ENCODE measurements around the gene DRAM1. TPM values are rescaled to one million over a fixed set of nuclear protein-coding genes. Genes with fewer than 3 reads are reported as not detected.
A peak's percentile ranks its signal among the peaks of the same experiment; 100 is the strongest.

The DRAM1 gene
- total and polyA plus RNA-seq, 4 experiments from 2014 or later: 0.83 to 2.8 (median 2.5) TPM

- H3K27me3 Mint-ChIP-seq: no peaks in the 10 kb centered on the region
- POLR2A ChIA-PET (ENCODE audit: partially characterized antibody): interaction anchor here (1.0 kb wide), 1 partner anchor 51 kb away, joined by 3 read pairs; no protein-coding TSS in a partner anchor
- intact Hi-C loops (cut with micrococcal nuclease): loop anchor here (5.0 kb wide), 1 partner anchor 178 kb away; the partner anchor contains the start of gene CHPT1
Measured at GRCh38 chr12:101875162-101875561, 2.2 kb upstream of the DRAM1 start.

GRCh38 chr12:101876322-101876860, 989 bp upstream of the DRAM1 start:
- intact Hi-C loops (cut with micrococcal nuclease): loop anchor here (2.0 to 5.0 kb wide), 2 partner anchors 46 to 179 kb away; partner anchors contain the start of genes CHPT1 and GNPTAB
- ChIA-PET POLR2A (ENCODE audit: partially characterized antibody) (no interaction called here), CTCF (ENCODE audit: partially characterized antibody) (interaction anchor here (1.4 to 2.0 kb wide), 2 partner anchors 36 to 46 kb away, joined by 5 to 8 read pairs; partner anchors contain the start of gene GNPTAB)
- Histone ChIP-seq H3K27ac (ENCODE audit: low read depth, low read length) (no peak overlapping the region), H3K27me3 (ENCODE audit: insufficient read depth, low read length) (no peaks in the 10 kb centered on the region), H3K4me3 (ENCODE audit: low read length in 2 of 2) (peak overlapping the region; percentile 58 to 60), H3K4me1 (ENCODE audit: insufficient read depth, low read length) (peaks cover 14% of the 10 kb centered on the region), H3K36me3 (ENCODE audit: insufficient read depth, low read length) (no peaks in the 10 kb centered on the region), H3K9me3 (ENCODE audit: control insufficient read depth in 1 of 2, low read length in 2 of 2) (no peaks in the 10 kb centered on the region)
- Mint-ChIP-seq H3K36me3 (peaks cover 0 to 8% of the 10 kb centered on the region in 2 donors), H3K27me3 (no peaks in the 10 kb centered on the region), H3K9me3 (peaks cover 0 to 3% (median 0%) of the 10 kb centered on the region in 8 donors), H3K4me3 (peak overlapping the region; percentile 80 to 91 (median 84)), H3K4me1 (peaks cover 7 to 13% (median 11%) of the 10 kb centered on the region in 4 donors), H3K27ac (peak overlapping the region; percentile 41 to 89 (median 81))
- no peak for DNase-seq

More at GRCh38 chr12:101875162-101875561, 2.2 kb upstream of the DRAM1 start:
- Mint-ChIP-seq H3K4me1 (peaks cover 7 to 13% (median 11%) of the 10 kb centered on the region in 4 donors), H3K4me3 (peak overlapping the region in 3 of 8 donors; percentile 9 to 59 (median 28)), H3K9me3 (peaks cover 0 to 3% (median 0%) of the 10 kb centered on the region in 8 donors), H3K36me3 (peaks cover 0 to 8% of the 10 kb centered on the region in 2 donors), H3K27ac (peak overlapping the region in 4 of 7 donors; percentile 15 to 77 (median 48))
- no peak overlapping the region for H3K27ac ChIP-seq (ENCODE audit: low read depth, low read length)
- no peak for DNase-seq
- H3K9me3 ChIP-seq (ENCODE audit: control insufficient read depth in 1 of 2, low read length in 2 of 2): no peaks in the 10 kb centered on the region
- H3K27me3 ChIP-seq (ENCODE audit: insufficient read depth, low read length): no peaks in the 10 kb centered on the region
- CTCF ChIA-PET (ENCODE audit: partially characterized antibody): interaction anchor here (1.0 to 2.0 kb wide), 6 partner anchors 9 to 102 kb away, joined by 3 to 8 read pairs (median 4); partner anchors contain the start of gene GNPTAB
- no peaks in the 10 kb centered on the region for H3K36me3 ChIP-seq (ENCODE audit: insufficient read depth, low read length)
- peaks cover 14% of the 10 kb centered on the region for H3K4me1 ChIP-seq (ENCODE audit: insufficient read depth, low read length)
- H3K4me3 ChIP-seq (ENCODE audit: low read length in 2 of 2): no peak overlapping the region

GRCh38 chr12:101877806-101878242, 444 bp downstream of the DRAM1 start:
- peak overlapping the region; percentile 81 to 95 (median 90) for H3K4me3 Mint-ChIP-seq
- no peaks in the 10 kb centered on the region for H3K36me3 ChIP-seq (ENCODE audit: insufficient read depth, low read length)
- no peaks in the 10 kb centered on the region for H3K9me3 ChIP-seq (ENCODE audit: control insufficient read depth in 1 of 2, low read length in 2 of 2)
- peaks cover 7 to 13% (median 13%) of the 10 kb centered on the region in 4 donors for H3K4me1 Mint-ChIP-seq
- intact Hi-C loops (cut with micrococcal nuclease): loop anchor here (1.0 to 5.0 kb wide), 3 partner anchors 47 to 184 kb away; partner anchors contain the start of genes CHPT1 and GNPTAB
- H3K27ac Mint-ChIP-seq: peak overlapping the region; percentile 77 to 93 (median 89)
- H3K27ac ChIP-seq (ENCODE audit: low read depth, low read length): peak overlapping the region; percentile 78
- H3K4me3 ChIP-seq (ENCODE audit: low read length in 2 of 2): peak overlapping the region; percentile 58 to 60
- peak in 3 of 5 donors; percentile 8 to 12 (median 11) for DNase-seq
- no peaks in the 10 kb centered on the region for H3K27me3 Mint-ChIP-seq
- H3K27me3 ChIP-seq (ENCODE audit: insufficient read depth, low read length): no peaks in the 10 kb centered on the region
- peaks cover 0 to 8% of the 10 kb centered on the region in 2 donors for H3K36me3 Mint-ChIP-seq
- H3K4me1 ChIP-seq (ENCODE audit: insufficient read depth, low read length): peaks cover 14% of the 10 kb centered on the region
- ChIA-PET CTCF (ENCODE audit: partially characterized antibody) (interaction anchor here (1.3 kb wide), 1 partner anchor 104 kb away, joined by 4 read pairs; no protein-coding TSS in a partner anchor), POLR2A (ENCODE audit: partially characterized antibody) (interaction anchor here (0.7 to 2.2 kb wide), 6 partner anchors 36 to 183 kb away, joined by 3 to 8 read pairs (median 3); partner anchors contain the start of genes GNPTAB and WASHC3)
- H3K9me3 Mint-ChIP-seq: peaks cover 0 to 3% (median 0%) of the 10 kb centered on the region in 8 donors

- ChIA-PET CTCF (ENCODE audit: partially characterized antibody) (interaction anchor here (1.3 kb wide), 1 partner anchor 104 kb away, joined by 4 read pairs; no protein-coding TSS in a partner anchor), POLR2A (ENCODE audit: partially characterized antibody) (interaction anchor here (0.7 to 2.2 kb wide), 4 partner anchors 35 to 55 kb away, joined by 3 to 8 read pairs (median 3); partner anchors contain the start of gene GNPTAB)
- Mint-ChIP-seq H3K27ac (peak overlapping the region; percentile 77 to 93 (median 89)), H3K9me3 (peaks cover 0 to 2% (median 0%) of the 10 kb centered on the region in 8 donors), H3K4me3 (peak overlapping the region; percentile 81 to 95 (median 90)), H3K27me3 (no peaks in the 10 kb centered on the region), H3K36me3 (peaks cover 0 to 8% of the 10 kb centered on the region in 2 donors), H3K4me1 (peaks cover 7 to 13% (median 13%) of the 10 kb centered on the region in 4 donors)
- peak overlapping the region; percentile 58 to 60 for H3K4me3 ChIP-seq (ENCODE audit: low read length in 2 of 2)
- H3K4me1 ChIP-seq (ENCODE audit: insufficient read depth, low read length): peaks cover 14% of the 10 kb centered on the region
- intact Hi-C loops (cut with micrococcal nuclease): loop anchor here (5.0 kb wide), 1 partner anchor 181 kb away; the partner anchor contains the start of gene CHPT1
- H3K27me3 ChIP-seq (ENCODE audit: insufficient read depth, low read length): no peaks in the 10 kb centered on the region
- no peaks in the 10 kb centered on the region for H3K36me3 ChIP-seq (ENCODE audit: insufficient read depth, low read length)
- DNase-seq: no peak
- H3K27ac ChIP-seq (ENCODE audit: low read depth, low read length): peak overlapping the region; percentile 78
- no peaks in the 10 kb centered on the region for H3K9me3 ChIP-seq (ENCODE audit: control insufficient read depth in 1 of 2, low read length in 2 of 2)
Measured at GRCh38 chr12:101878243-101878821, 952 bp downstream of the DRAM1 start.

GRCh38 chr12:101880769-101881168, 3.4 kb downstream of the DRAM1 start:
- Histone ChIP-seq H3K4me1 (ENCODE audit: insufficient read depth, low read length) (peaks cover 14% of the 10 kb centered on the region), H3K9me3 (ENCODE audit: control insufficient read depth in 1 of 2, low read length in 2 of 2) (no peaks in the 10 kb centered on the region), H3K36me3 (ENCODE audit: insufficient read depth, low read length) (no peaks in the 10 kb centered on the region), H3K27me3 (ENCODE audit: insufficient read depth, low read length) (no peaks in the 10 kb centered on the region), H3K27ac (ENCODE audit: low read depth, low read length) (no peak overlapping the region), H3K4me3 (ENCODE audit: low read length in 2 of 2) (no peak overlapping the region)
- POLR2A ChIA-PET (ENCODE audit: partially characterized antibody): no interaction called here
- peaks cover 0 to 8% of the 10 kb centered on the region in 2 donors for H3K36me3 Mint-ChIP-seq
- CTCF ChIA-PET (ENCODE audit: partially characterized antibody): interaction anchor here (1.9 kb wide), 1 partner anchor 10 kb away, joined by 6 read pairs; no protein-coding TSS in a partner anchor
- no peak overlapping the region for H3K4me3 Mint-ChIP-seq
- H3K27ac Mint-ChIP-seq: no peak overlapping the region
- H3K9me3 Mint-ChIP-seq: no peaks in the 10 kb centered on the region
- peaks cover 9 to 17% (median 13%) of the 10 kb centered on the region in 4 donors for H3K4me1 Mint-ChIP-seq
- no peak for DNase-seq
- intact Hi-C loops (cut with micrococcal nuclease): no loop called here
- H3K27me3 Mint-ChIP-seq: no peaks in the 10 kb centered on the region

GRCh38 chr12:101881228-101881627, 3.8 kb downstream of the DRAM1 start:
- H3K9me3 ChIP-seq (ENCODE audit: control insufficient read depth in 1 of 2, low read length in 2 of 2): no peaks in the 10 kb centered on the region
- H3K4me3 ChIP-seq (ENCODE audit: low read length in 2 of 2): no peak overlapping the region
- no peaks in the 10 kb centered on the region for H3K36me3 ChIP-seq (ENCODE audit: insufficient read depth, low read length)
- H3K9me3 Mint-ChIP-seq: no peaks in the 10 kb centered on the region
- H3K4me1 Mint-ChIP-seq: peaks cover 9 to 17% (median 13%) of the 10 kb centered on the region in 4 donors
- DNase-seq: no peak
- intact Hi-C loops (cut with micrococcal nuclease): no loop called here
- CTCF ChIA-PET (ENCODE audit: partially characterized antibody): interaction anchor here (1.9 kb wide), 1 partner anchor 10 kb away, joined by 6 read pairs; no protein-coding TSS in a partner anchor
- peaks cover 0 to 8% of the 10 kb centered on the region in 2 donors for H3K36me3 Mint-ChIP-seq
- peaks cover 14% of the 10 kb centered on the region for H3K4me1 ChIP-seq (ENCODE audit: insufficient read depth, low read length)
- no peaks in the 10 kb centered on the region for H3K27me3 Mint-ChIP-seq
- H3K27me3 ChIP-seq (ENCODE audit: insufficient read depth, low read length): no peaks in the 10 kb centered on the region
- peak overlapping the region in 1 of 8 donors; percentile 2 for H3K4me3 Mint-ChIP-seq
- no peak overlapping the region for H3K27ac ChIP-seq (ENCODE audit: low read depth, low read length)
- peak overlapping the region in 1 of 7 donors; percentile 85 for H3K27ac Mint-ChIP-seq
- POLR2A ChIA-PET (ENCODE audit: partially characterized antibody): no interaction called here

Measured in CD4-positive, alpha-beta memory T cell (primary cell).